KBM-7 (cell line): ENCODE results near the gene C13orf46.
"Not testable (repeated sequence)": the region's sequence is repeated elsewhere in the genome, so short reads cannot be mapped to it uniquely, and the experiment has no call there.

Experiments
- DNase-seq: peaks from one replicate; pipeline ENCODE4 v3.0.0-alpha.2; 2015
- in situ Hi-C: fragments of 300-500 bp; cut with MboI; formaldehyde crosslinking; loops from 2 replicates; pipeline ENCODE4 v1.14.3; 2020; ENCODE audit warnings: low sequenced_read_pairs, low pct_unique_long_range_greater_than_20kb, mixed read lengths

C13orf46 gene

DNA sequence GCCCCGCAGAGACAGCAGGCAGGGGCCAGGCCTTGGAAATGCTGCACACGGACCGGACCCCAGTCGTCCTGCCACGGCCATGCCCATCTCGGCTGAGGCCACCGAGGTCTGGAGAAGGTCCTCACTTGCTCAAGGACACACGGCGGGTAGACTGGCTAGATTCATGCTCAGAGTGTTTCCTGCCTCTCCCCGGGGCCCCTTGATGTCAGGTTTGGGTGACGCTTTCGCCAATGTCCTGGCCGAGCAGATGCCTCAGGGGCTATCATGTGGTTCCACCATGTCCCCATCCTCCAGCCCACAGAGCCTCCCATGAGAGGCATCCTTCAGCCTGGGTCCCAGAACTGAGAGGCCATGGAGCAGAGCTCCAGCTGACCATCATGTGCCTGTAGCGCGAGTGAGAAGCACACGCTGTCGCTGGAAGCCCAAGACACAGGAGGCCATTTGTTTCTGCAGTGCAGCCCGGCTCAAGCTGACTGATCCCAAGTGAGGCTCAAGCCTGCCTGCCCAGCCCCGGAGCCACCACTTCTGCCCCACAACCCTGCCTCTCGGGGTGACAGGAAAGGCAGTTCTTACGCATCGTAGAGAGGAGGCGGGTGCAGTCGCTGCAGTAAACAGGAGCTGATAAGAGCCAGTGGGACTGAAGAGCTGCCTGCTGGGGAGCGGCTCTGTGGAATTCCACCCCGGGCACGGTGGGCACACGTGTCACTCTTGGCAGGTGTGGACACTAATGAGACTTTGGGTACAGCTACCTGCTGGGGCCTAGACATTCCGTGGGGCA lies 56.1 kb downstream of the C13orf46 start:
- in situ Hi-C loops, result no loop called here

GRCh38 chr13:113917096-113917495 lies 56.8 kb downstream of the C13orf46 start:
- in situ Hi-C loops, result no loop called here
- no peak for DNase-seq

More for the DNA sequence above, 56.1 kb downstream of the C13orf46 start:
- no peak for DNase-seq

DNA sequence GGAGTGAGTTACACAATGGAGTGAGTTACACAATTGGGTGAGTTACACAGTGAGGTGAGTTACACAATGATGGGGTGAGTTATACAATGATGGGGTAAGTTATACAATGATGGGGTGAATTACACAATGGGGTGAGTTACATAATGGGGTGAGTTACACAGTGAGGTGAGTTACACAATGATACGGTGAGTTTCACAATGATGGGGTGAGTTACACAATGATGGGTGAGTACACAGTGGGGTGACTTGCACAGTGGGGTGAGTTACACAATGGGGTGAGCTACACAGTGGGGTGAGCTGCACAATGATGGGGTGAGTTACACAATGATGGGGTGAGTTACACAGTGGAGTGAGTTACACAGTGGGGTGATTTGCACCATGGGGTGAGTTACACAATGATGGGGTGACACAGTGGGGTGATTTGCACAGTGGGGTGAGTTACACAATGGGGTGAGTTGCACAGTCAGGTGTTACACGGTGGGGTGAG lies 57.5 kb downstream of the C13orf46 start:
- in situ Hi-C loops, result no loop called here
- no peak for DNase-seq

GRCh38 chr13:113915786-113916329 lies 58.0 kb downstream of the C13orf46 start:
- no peak for DNase-seq
- in situ Hi-C loops, result no loop called here

GRCh38 chr13:113915012-113915763 lies 58.7 kb downstream of the C13orf46 start:
- DNase-seq, result no peak
- in situ Hi-C loops, result no loop called here

- no peak for DNase-seq
- in situ Hi-C loops, result no loop called here
These were observed 59.4 kb downstream of the C13orf46 start for GRCh38 chr13:113914333-113915011.

DNA sequence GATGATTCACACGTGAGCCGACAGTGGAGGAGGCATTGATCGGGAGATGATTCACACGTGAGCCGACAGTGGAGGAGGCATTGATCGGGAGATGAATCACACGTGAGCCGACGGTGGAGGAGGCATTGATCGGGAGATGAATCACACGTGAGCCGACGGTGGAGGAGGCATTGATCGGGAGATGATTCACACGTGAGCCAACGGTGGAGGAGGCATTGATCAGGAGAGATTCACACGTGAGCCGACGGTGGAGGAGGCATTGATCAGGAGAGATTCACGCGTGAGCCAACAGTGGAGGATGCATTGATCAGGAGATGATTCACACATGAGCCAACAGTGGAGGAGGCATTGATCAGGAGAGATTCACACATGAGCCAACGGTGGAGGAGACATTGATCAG lies 60.0 kb downstream of the C13orf46 start:
- DNase-seq, in situ Hi-C loops: not testable (repeated sequence)

GRCh38 chr13:113913408-113913807 lies 60.5 kb downstream of the C13orf46 start:
- in situ Hi-C loops, DNase-seq: not testable (repeated sequence)

DNA sequence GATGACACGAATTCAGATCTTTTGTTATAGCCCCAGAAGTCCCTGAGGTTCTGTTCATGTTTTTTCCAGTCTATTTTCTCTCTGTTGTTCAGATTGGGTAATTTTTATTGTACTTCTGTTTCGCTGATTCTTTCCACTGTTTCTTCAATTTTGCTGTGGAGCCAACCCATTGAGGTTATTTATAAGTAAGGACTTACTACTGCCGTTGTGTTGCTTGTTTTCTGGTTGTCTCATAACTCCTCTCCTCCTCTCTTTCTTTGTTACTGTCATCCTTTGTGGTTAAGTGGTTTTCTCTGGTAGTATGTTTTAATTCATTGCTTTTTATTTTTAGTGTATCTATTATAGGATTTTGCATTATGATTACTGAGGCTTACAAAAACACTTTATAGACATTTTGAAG lies 61.3 kb downstream of the C13orf46 start:
- no peak for DNase-seq
- in situ Hi-C loops, result no loop called here

GRCh38 chr13:113907635-113908617 lies 66.0 kb downstream of the C13orf46 start:
- DNase-seq, result no peak
- in situ Hi-C loops, result no loop called here

GRCh38 chr13:113906571-113906970 lies 67.3 kb downstream of the C13orf46 start:
- in situ Hi-C loops, result no loop called here
- DNase-seq, result no peak

DNA sequence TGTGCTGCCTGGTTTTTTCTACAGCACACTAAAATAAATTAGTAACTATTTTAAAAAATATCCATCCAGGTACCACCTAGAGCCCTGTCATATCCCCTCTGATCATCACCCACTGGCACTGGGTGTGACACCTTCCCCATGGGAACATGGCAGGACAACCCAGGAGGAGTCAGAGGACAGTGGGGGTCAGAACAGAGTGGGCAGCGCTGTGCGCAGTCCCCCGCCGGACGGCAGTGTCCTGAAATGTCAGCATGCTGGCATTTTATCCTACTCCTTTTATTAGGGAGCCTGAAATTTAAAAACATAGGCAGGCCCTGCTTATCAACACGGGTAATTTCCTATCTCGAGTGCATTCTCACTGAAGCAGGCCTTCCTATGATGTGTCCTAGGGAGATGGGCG lies 67.9 kb downstream of the C13orf46 start:
- in situ Hi-C loops, result no loop called here
- no peak for DNase-seq

- in situ Hi-C loops, result no loop called here
These were observed 68.9 kb downstream of the C13orf46 start for GRCh38 chr13:113905018-113905417.

DNA sequence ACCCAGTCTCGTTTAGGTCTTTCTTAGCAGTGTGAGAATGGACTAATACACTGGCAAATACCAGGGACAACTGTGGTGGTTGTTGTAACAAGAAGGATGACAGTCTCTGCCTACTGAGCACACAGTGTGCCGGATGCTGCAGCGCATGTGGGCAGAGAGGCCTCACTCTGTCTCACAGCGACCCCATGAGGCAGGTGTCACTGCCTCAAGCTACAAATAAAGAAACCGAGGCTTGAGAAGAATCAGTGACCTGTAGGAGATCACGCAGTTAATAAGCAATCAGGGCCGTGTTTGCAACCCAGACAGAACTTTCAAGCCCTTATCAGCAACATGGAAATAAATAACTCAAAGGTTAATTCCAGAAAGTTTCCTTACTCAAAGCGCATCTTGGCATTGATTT lies 69.5 kb downstream of the C13orf46 start:
- peak; percentile 39 for DNase-seq
- in situ Hi-C loops, result no loop called here

More at GRCh38 chr13:113905018-113905417, 68.9 kb downstream of the C13orf46 start:
- no peak for DNase-seq

- DNase-seq, result no peak
- in situ Hi-C loops, result no loop called here
These were observed 70.0 kb downstream of the C13orf46 start for GRCh38 chr13:113903912-113904311.
